Memory B cell (primary cell): ENCODE data around the gene SLC35A3.
"Not testable (repeated sequence)": the region's sequence is repeated elsewhere in the genome, so short reads cannot be mapped to it uniquely, and the experiment has no call there.

ENCODE experiments used
- ATAC-seq: fragments of 150-1000 bp; cut with Tn5 transposase; 2 replicates; pipeline ENCODE4 v1.10.0; 2021; ENCODE audit warnings: low read depth, mild to moderate bottlenecking, moderate library complexity
- DNase-seq, 2 donors: peaks; one replicate each; pipeline ENCODE4 v3.0.0; 2022; ENCODE audit warnings: low spot score in 2 of 2
- H3K27ac Mint-ChIP-seq: one replicate; pipeline ENCODE4 v1.8.0; 2022; ENCODE audit warnings: mild to moderate bottlenecking, moderate library complexity, mixed read lengths
- H3K27me3 Mint-ChIP-seq: one replicate; pipeline ENCODE4 v1.8.0; 2022; ENCODE audit warnings: mixed read lengths
- H3K36me3 Mint-ChIP-seq: one replicate; pipeline ENCODE4 v1.8.0; 2022; ENCODE audit warnings: mild to moderate bottlenecking, mixed read lengths
- H3K4me1 Mint-ChIP-seq: one replicate; pipeline ENCODE4 v1.8.0; 2022; ENCODE audit warnings: mixed read lengths
- H3K4me3 Mint-ChIP-seq: one replicate; pipeline ENCODE4 v1.8.0; 2022; ENCODE audit warnings: mild to moderate bottlenecking, moderate library complexity, mixed read lengths
- H3K9me3 Mint-ChIP-seq: one replicate; pipeline ENCODE4 v1.8.0; 2022; ENCODE audit warnings: mixed read lengths

Gene SLC35A3

DNA sequence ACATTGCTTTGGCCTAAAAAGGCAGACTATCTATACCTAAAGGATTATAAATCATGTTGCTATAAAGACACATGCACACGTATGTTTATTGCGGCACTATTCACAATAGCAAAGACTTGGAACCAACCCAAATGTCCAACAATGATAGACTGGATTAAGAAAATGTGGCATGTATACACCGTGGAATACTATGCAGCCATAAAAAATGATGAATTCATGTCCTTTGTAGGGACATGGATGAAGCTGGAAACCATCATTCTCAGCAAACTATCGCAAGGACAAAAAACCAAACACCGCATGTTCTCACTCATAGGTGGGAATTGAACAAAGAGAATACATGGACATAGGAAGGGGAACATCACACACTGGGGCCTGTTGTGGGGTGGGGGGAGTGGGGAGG, 9.5 kb upstream of the SLC35A3 start:
- H3K36me3 Mint-ChIP-seq, H3K4me1 Mint-ChIP-seq, H3K9me3 Mint-ChIP-seq, ATAC-seq, DNase-seq, H3K4me3 Mint-ChIP-seq, H3K27me3 Mint-ChIP-seq, H3K27ac Mint-ChIP-seq: not testable (repeated sequence)

DNA sequence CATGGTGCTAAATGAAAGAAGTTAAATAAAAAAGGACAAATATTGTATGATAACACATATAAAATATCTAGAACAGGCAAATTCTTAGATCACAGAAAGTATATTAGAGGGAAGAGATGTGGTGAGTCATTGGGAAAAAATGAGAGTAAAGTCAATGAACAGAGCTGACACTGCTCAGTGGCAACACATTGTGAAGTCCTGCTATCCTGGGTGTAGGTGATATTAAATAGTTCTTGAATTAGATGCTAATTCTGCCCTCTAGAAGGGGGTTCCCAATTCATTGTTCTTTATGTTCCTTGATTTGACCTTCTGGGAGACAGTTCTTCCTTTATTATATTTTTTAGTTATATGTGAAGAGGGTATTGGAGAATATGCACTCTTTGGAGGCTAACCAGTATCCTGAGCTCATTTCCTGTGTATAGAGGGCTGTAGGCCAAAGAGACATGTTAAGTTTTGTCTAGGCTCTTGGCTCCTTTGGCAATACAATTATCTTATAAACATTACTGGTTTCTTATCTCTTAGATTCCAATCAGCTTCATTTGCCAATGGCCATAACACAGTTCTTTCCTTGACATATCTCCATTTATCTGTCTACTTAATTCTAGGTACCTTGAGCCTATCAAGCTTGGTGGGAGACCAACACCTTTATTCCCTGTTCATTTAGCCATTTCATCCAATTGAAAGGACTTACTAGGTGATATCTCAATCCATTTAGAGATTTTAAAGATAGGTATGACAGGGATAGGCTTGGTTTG, 6.6 kb upstream of the SLC35A3 start:
- Mint-ChIP-seq H3K36me3 (no peaks in the 10 kb centered on the region), H3K4me3 (no peak overlapping the region), H3K27ac (no peak overlapping the region), H3K9me3 (no peaks in the 10 kb centered on the region), H3K4me1 (peaks cover 2% of the 10 kb centered on the region), H3K27me3 (no peaks in the 10 kb centered on the region)
- DNase-seq (no peak), ATAC-seq (no peak)

DNA sequence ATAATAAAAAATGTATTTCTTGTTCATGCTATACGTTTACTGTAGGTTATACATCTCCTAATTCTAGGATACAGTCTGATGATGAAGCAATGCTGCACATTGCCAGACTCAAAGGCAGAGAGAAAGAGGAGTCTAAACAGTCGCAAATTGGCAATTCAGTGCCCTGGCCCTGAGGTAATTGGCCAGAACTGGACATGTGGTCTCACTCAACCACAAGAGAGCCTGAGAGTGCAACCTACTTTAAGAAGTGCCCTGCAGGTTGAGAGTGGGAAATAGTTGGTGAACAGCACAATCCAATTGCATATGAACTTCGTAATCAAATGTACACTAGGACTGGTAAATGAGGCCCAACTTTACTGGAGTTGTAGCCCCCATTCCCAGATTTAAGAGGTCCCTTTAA, 5.0 kb upstream of the SLC35A3 start:
- Mint-ChIP-seq H3K27ac (no peak overlapping the region), H3K9me3 (no peaks in the 10 kb centered on the region), H3K4me3 (no peak overlapping the region), H3K36me3 (no peaks in the 10 kb centered on the region), H3K27me3 (no peaks in the 10 kb centered on the region), H3K4me1 (peaks cover 10% of the 10 kb centered on the region)
- ATAC-seq (no peak), DNase-seq (no peak)

DNA sequence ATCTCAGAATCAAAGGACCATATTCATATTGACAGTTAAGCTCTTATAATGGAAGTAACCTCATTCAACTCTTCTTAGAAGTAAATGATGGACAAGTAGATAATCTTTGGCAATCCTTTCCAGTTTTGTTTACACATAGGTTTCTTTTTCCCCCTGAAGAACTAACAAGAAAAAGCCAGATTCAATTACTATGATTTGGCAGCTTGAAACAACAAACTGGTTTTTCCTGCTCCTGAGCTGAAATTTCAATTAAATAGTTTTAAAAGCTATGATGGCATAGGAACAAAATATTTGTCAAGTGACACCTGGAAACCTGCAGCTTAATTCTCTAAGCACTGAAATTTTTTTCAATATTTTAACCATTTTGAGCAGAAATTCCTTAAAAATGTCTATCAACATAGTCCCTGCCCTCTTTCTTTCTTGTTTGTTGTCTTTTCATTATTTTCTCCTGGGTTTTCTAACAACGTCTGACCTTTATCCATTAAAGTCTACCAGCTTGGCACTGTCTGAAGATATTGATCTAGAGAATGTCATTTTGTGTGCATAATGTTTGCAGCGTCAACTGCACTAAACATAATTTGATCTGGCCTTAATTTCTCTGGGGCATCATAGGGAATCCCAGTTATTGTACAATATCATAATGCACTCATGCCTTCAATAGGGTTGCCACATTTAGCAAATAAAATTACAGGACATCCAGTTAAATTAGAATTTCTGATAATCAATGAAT, 4.0 kb upstream of the SLC35A3 start:
- no peak for DNase-seq
- ATAC-seq: no peak
- Mint-ChIP-seq H3K27ac (no peak overlapping the region), H3K36me3 (no peaks in the 10 kb centered on the region), H3K27me3 (no peaks in the 10 kb centered on the region), H3K4me3 (no peak overlapping the region), H3K9me3 (no peaks in the 10 kb centered on the region), H3K4me1 (peaks cover 18% of the 10 kb centered on the region)

DNA sequence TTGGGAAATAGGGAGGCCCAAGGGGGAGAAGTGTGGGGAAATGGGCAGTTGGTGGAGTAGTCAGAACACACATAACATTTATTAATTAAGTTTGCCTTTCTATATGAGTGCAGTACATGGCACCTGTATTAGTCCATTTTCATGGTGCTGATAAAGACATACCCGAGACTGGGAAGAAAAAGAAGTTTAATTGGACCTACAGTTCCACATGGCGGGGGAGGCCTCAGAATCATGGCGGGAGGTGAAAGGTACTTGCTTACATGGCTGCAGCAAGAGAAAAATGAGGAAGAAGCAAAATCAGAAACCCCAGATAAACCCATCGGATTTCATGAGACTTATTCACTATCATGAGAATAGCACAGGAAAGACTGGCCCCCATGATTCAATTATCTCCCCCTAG, 1.6 kb upstream of the SLC35A3 start:
- no peaks in the 10 kb centered on the region for H3K27me3 Mint-ChIP-seq
- H3K36me3 Mint-ChIP-seq: no peaks in the 10 kb centered on the region
- no peak for ATAC-seq
- no peak overlapping the region for H3K27ac Mint-ChIP-seq
- no peak for DNase-seq
- peaks cover 22% of the 10 kb centered on the region for H3K4me1 Mint-ChIP-seq
- no peaks in the 10 kb centered on the region for H3K9me3 Mint-ChIP-seq
- peak overlapping the region; percentile 33 for H3K4me3 Mint-ChIP-seq

DNA sequence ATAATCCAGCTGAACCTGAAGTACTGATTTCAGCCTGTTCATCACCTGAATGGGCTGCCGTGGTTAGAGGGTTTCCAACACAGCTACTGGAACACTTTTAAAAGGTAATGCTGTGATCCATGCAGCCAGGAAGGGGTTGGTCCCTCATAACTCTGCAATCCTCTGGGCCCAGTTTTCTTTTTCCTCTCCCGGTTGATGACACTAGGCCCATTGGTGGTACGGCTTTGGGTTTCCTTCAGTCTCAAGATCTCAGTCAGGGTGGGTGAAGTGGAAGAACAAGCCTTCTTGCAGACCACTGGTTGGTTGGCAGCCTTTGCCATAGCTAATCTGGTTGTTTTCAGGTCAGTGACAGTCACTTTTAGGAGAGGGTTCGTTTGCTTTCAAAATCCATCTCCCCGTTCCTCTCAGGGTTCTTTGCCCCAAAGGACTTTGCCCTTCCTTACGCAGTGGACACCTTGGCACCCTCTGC, 502 bp upstream of the SLC35A3 start:
- H3K9me3 Mint-ChIP-seq: no peaks in the 10 kb centered on the region
- H3K4me1 Mint-ChIP-seq: peaks cover 22% of the 10 kb centered on the region
- no peaks in the 10 kb centered on the region for H3K27me3 Mint-ChIP-seq
- H3K27ac Mint-ChIP-seq: peak overlapping the region; percentile 82
- peak overlapping the region; percentile 99 for H3K4me3 Mint-ChIP-seq
- no peaks in the 10 kb centered on the region for H3K36me3 Mint-ChIP-seq
- peak; percentile 10 for ATAC-seq
- DNase-seq: no peak

DNA sequence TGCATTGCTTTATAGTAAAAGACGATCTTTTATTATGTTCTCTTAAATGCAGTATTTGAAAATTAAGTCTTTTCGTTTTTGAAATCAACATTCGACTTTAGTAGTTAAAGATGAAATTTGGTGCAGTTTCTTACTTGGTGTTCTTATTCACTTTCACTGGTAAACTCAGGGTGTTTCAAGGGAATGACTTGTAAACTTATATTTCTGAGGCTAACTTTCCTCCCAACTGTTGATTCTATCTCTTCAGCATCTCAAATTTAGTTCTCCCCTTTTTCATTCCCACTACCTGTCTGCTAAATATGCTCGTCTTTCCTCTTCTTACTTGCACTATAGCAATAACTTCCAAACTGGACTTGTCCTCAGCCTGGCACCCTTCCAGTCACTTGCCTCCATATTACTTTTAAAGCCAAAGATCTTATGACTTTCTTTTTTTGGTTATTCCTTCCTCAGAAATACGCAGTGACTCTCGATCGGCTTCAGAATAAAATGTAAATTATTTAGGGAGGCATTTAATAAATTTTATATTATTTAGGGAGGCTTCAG, 988 bp downstream of the SLC35A3 start:
- no peak for ATAC-seq
- Mint-ChIP-seq H3K9me3 (no peaks in the 10 kb centered on the region), H3K27me3 (no peaks in the 10 kb centered on the region), H3K4me1 (peaks cover 22% of the 10 kb centered on the region), H3K27ac (peak overlapping the region; percentile 82), H3K4me3 (peak overlapping the region; percentile 99), H3K36me3 (peaks cover 6% of the 10 kb centered on the region)
- DNase-seq: no peak

DNA sequence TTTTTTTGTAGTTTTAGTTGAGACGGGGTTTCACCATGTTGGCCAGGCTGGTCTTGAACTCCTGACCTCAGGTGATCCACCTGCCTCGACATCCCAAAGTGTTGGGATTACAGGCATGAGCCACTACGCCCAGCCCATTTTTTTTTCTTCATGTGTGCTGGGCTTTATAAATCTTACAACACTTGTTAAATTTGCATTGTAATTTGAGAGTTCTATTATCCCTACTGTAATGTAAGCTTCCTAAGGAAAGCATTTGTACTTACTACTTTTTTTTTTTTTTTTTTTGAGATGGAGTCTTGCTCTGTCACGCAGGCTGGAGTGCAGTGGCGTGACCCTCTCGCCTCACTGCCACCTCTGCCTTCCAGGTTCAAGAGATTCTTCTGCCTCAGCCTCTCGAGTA, 2.3 kb downstream of the SLC35A3 start:
- Mint-ChIP-seq H3K4me1 (peaks cover 22% of the 10 kb centered on the region), H3K4me3 (peak overlapping the region; percentile 62)
- not testable (repeated sequence) for H3K27me3 Mint-ChIP-seq, H3K36me3 Mint-ChIP-seq, ATAC-seq, H3K9me3 Mint-ChIP-seq, DNase-seq, H3K27ac Mint-ChIP-seq

DNA sequence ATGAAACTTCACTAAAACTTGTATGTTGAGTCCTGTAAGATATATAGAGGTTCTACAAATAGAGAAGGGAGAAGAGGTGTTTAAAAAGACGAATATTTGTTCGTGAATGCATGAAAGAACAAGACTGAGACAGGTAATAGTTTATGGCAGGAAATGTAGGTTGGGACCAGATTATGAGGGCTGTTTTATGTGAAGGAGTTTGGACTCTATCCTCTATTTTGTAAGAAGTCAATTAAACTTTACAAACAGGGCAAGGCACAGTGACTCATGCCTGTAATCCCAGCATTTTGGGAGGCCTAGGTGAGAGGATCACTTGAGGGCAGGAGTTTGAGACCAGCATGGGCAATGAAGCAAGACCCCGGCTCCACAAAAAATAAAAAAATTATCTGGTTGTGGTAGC, 5.7 kb downstream of the SLC35A3 start:
- ATAC-seq (no peak), DNase-seq (no peak)
- H3K36me3 Mint-ChIP-seq: peaks cover 9% of the 10 kb centered on the region
- H3K27ac Mint-ChIP-seq: no peak overlapping the region
- H3K9me3 Mint-ChIP-seq: no peaks in the 10 kb centered on the region
- no peaks in the 10 kb centered on the region for H3K27me3 Mint-ChIP-seq
- H3K4me3 Mint-ChIP-seq: no peak overlapping the region
- H3K4me1 Mint-ChIP-seq: peaks cover 7% of the 10 kb centered on the region

DNA sequence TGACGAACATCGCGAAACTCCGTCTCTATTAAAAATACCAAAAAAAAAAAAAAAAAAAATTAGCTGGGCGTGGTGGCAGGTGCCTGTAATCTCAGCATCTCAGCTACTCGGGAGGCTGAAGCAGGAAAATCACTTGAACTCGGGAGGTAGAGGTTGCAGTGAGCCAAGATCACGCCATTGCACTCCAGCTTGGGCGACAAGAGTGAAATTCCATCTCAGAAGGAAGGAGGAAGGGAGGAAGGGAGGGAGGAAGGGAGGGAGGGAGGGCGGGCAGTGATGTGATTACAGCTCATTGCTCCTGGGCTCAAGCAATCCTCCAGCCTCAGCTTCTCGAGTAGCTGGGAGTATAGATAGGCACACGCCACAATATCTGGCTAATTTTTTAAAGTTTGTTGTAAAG, 7.5 kb downstream of the SLC35A3 start:
- H3K36me3 Mint-ChIP-seq, H3K27me3 Mint-ChIP-seq, H3K27ac Mint-ChIP-seq, DNase-seq, H3K4me3 Mint-ChIP-seq, H3K4me1 Mint-ChIP-seq, H3K9me3 Mint-ChIP-seq, ATAC-seq: not testable (repeated sequence)

DNA sequence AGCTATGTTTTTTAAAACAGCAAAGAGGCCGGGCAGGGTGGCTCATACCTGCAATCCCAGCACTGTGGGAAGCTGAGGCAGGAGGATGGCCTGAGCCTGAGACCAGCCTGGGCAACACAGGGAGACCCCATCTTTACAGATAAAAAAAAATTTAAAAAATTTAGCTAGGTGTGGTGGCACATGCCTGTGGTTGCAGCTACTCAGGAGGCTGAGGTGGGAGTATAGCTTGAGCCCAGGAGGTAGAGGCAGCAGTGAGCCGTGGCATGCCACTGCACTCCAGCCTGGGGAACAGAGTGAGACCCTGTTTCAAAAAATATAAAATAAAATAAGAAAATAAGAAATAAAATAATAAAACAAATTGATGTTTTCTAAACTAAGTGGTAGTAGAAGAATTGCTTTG, 8.4 kb downstream of the SLC35A3 start:
- H3K27ac Mint-ChIP-seq: no peak overlapping the region
- H3K36me3 Mint-ChIP-seq: peaks cover 11% of the 10 kb centered on the region
- H3K27me3 Mint-ChIP-seq: no peaks in the 10 kb centered on the region
- no peaks in the 10 kb centered on the region for H3K4me1 Mint-ChIP-seq
- H3K4me3 Mint-ChIP-seq: no peak overlapping the region
- ATAC-seq (no peak), DNase-seq (no peak)
- peaks cover 2% of the 10 kb centered on the region for H3K9me3 Mint-ChIP-seq

DNA sequence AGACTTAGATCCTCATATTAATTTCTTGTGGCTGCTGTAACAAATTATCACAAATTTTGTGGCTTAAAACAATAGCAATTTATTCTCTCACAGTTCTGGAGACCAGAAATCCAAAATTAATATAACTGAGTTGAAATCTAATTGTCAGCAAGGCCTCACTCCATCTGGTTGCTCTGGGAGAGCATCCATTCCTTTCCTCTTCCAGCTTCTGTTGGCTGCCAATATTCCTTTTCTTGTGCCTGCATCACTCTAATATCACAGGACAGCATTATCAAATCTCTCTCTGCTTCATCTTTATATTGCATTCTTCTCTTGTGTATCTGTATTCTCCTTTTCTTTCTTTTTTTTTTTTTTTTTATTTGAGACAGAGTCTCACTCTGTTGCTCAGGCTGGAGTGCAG, 9.3 kb downstream of the SLC35A3 start:
- Mint-ChIP-seq H3K4me3 (no peak overlapping the region), H3K27me3 (no peaks in the 10 kb centered on the region), H3K9me3 (peaks cover 2% of the 10 kb centered on the region), H3K27ac (no peak overlapping the region), H3K4me1 (no peaks in the 10 kb centered on the region), H3K36me3 (peaks cover 13% of the 10 kb centered on the region)
- DNase-seq (no peak), ATAC-seq (no peak)

DNA sequence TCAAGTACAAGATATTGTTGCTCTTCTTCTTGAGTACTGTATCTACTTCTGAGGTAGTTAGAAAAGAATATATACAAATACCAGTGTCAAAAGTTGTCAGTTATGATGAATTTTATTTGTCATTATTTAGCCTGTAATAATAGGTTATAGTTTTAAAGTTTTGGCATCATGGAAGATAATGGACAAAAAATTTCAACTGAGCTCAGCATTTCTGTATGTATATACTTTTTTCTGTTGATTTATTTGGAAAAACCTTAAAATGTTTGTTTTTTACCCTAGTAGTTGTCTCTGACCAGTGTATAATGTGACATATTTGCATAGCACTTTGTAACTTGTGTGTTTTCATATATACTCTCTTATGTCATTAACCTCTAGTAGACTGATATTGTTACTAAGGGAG, 11.1 kb downstream of the SLC35A3 start:
- H3K9me3 Mint-ChIP-seq: peaks cover 2% of the 10 kb centered on the region
- DNase-seq (no peak), ATAC-seq (no peak)
- H3K27me3 Mint-ChIP-seq: no peaks in the 10 kb centered on the region
- H3K4me3 Mint-ChIP-seq: no peak overlapping the region
- peaks cover 13% of the 10 kb centered on the region for H3K36me3 Mint-ChIP-seq
- H3K4me1 Mint-ChIP-seq: peaks cover 3% of the 10 kb centered on the region
- H3K27ac Mint-ChIP-seq: no peak overlapping the region

DNA sequence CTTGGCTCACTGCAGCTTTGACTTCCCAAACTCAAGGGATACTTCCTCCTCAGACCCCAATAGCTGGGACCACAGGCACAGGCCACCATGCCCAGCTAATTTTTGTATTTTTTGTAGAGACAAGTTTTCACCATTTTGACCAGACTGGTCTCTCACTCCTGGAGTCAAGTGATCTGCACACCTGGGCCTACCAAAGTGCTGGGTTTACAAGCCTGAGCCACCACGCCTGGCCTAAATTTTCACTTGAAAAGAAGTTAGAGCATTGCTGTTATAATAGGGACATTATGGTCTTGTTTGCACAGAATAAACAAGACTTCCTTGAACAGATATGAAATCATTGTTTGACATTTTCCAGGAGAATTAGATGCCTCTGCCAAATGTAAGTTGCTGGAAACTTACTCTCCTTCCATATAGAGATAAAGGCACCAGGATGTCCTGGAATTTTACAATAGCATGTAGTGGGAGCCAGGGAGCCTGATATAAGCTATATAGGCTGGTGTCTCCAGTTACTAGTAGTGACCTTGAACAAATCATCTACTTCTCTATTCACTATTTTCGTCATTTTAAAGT, 16.9 kb downstream of the SLC35A3 start:
- ATAC-seq: no peak
- H3K4me3 Mint-ChIP-seq: no peak overlapping the region
- H3K9me3 Mint-ChIP-seq: peaks cover 2% of the 10 kb centered on the region

More for the DNA sequence above, 16.9 kb downstream of the SLC35A3 start:
- Mint-ChIP-seq H3K36me3 (peaks cover 23% of the 10 kb centered on the region), H3K4me1 (peaks cover 6% of the 10 kb centered on the region), H3K27ac (no peak overlapping the region), H3K27me3 (no peaks in the 10 kb centered on the region)
- no peak for DNase-seq
